RWPE2 (cell line): ENCODE results near the gene NOTUM.

Source experiments
- ATAC-seq: fragments of 200-7000 bp; cut with Tn5 transposase; 3 replicates; pipeline ENCODE4 v1.9.1; 2021; ENCODE audit warnings: low read depth
- DNase-seq: peaks from one replicate; pipeline ENCODE4 v3.0.0-alpha.2; 2020; ENCODE audit warnings: low spot score
- H3K27ac ChIP-seq: fragments of 450-650 bp; 2 replicates; pipeline ENCODE4 v1.5.1; 2017; ENCODE audit warnings: mild to moderate bottlenecking; ENCODE audit not compliant: poor library complexity, severe bottlenecking
- H3K27me3 ChIP-seq: fragments of 250-450 bp; sonication (Bioruptor Pico); 2 replicates; pipeline ENCODE4 v1.5.1; 2021; ENCODE audit warnings: mild to moderate bottlenecking, moderate library complexity; ENCODE audit not compliant: insufficient read depth, poor library complexity, severe bottlenecking
- H3K36me3 ChIP-seq: fragments of 250-450 bp; sonication (Bioruptor Pico); 2 replicates; pipeline ENCODE4 v1.5.1; 2020; ENCODE audit warnings: low read depth, mild to moderate bottlenecking, moderate library complexity
- H3K4me1 ChIP-seq: fragments of 250-450 bp; sonication (Bioruptor Pico); 2 replicates; pipeline ENCODE4 v1.5.1; 2021; ENCODE audit warnings: mild to moderate bottlenecking, moderate library complexity; ENCODE audit not compliant: insufficient read depth, poor library complexity, severe bottlenecking
- H3K4me3 ChIP-seq: fragments of 250-450 bp; sonication (Bioruptor Pico); 2 replicates; pipeline ENCODE4 v1.5.1; 2021; ENCODE audit warnings: mild to moderate bottlenecking, moderate library complexity; ENCODE audit not compliant: severe bottlenecking
- H3K9me3 ChIP-seq: fragments of 250-450 bp; sonication (Bioruptor Pico); 2 replicates; pipeline ENCODE4 v1.5.1; 2021; ENCODE audit warnings: mild to moderate bottlenecking, moderate library complexity; ENCODE audit not compliant: severe bottlenecking
- CTCF ChIP-seq: fragments of 450-650 bp; IDR thresholded peaks from one replicate; pipeline ENCODE4 v1.5.1; 2017; ENCODE audit warnings: mild to moderate bottlenecking, moderate library complexity; ENCODE audit not compliant: poor library complexity, severe bottlenecking

The NOTUM gene

GRCh38 chr17:81903896-81904599 lies 56.9 kb downstream of the NOTUM start:
- ATAC-seq: no peak
- H3K36me3 ChIP-seq: peaks cover 47% of the 10 kb centered on the region

GRCh38 chr17:81903415-81903831 lies 57.6 kb downstream of the NOTUM start:
- no peak for ATAC-seq
- Histone ChIP-seq H3K4me3 (no peak overlapping the region), H3K4me1 (peaks cover 8% of the 10 kb centered on the region), H3K36me3 (peaks cover 45% of the 10 kb centered on the region), H3K27ac (no peak overlapping the region), H3K27me3 (no peaks in the 10 kb centered on the region), H3K9me3 (no peaks in the 10 kb centered on the region)
- peak; percentile 61 for DNase-seq
- no peak for TF ChIP-seq CTCF

More at GRCh38 chr17:81903896-81904599, 56.9 kb downstream of the NOTUM start:
- Histone ChIP-seq H3K4me1 (peaks cover 2% of the 10 kb centered on the region), H3K27me3 (no peaks in the 10 kb centered on the region), H3K4me3 (no peak overlapping the region), H3K27ac (no peak overlapping the region), H3K9me3 (no peaks in the 10 kb centered on the region)
- no peak for TF ChIP-seq CTCF
- peak; percentile 61 for DNase-seq

- H3K4me3 ChIP-seq: no peak overlapping the region
- no peaks in the 10 kb centered on the region for H3K9me3 ChIP-seq
- ATAC-seq (no peak; the same call in 2 of the 3 replicates), DNase-seq (peak; percentile 68)
- peaks cover 44% of the 10 kb centered on the region for H3K36me3 ChIP-seq
- H3K4me1 ChIP-seq: peaks cover 14% of the 10 kb centered on the region
- H3K27me3 ChIP-seq: no peaks in the 10 kb centered on the region
- TF ChIP-seq CTCF: no peak
- H3K27ac ChIP-seq: no peak overlapping the region
Observed at GRCh38 chr17:81902653-81903414, 58.2 kb downstream of the NOTUM start.
